HepG2 (cell line): ENCODE data around the gene NCOA5. TPM values are rescaled to one million over a fixed set of nuclear protein-coding genes. Genes with fewer than 3 reads are reported as not detected.

Source experiments
- CHCHD3 ChIP-seq: sonication (generic); formaldehyde crosslinking; IDR thresholded peaks from 2 replicates; pipeline ENCODE4 v1.8.0; 2022; ENCODE audit warnings: mild to moderate bottlenecking, missing genetic modification reagents, moderate library complexity
- DMTF1 ChIP-seq: sonication (generic); formaldehyde crosslinking; IDR thresholded peaks from 2 replicates; pipeline ENCODE4 v1.4.0; 2020; ENCODE audit warnings: mild to moderate bottlenecking, missing genetic modification reagents
- DZIP1 ChIP-seq: sonication (generic); formaldehyde crosslinking; IDR thresholded peaks from 2 replicates; pipeline ENCODE4 v1.5.0; 2020; ENCODE audit warnings: mild to moderate bottlenecking, missing genetic modification reagents
- GABPA ChIP-seq, 2 experiments: IDR thresholded peaks; 2 replicates each; pipeline ENCODE4 v1.6.1; 2011 to 2016; ENCODE audit warnings: low read depth in 2 of 2, low read length in 1 of 2, missing biosample characterization in 1 of 2, missing genetic modification characterization in 1 of 2
- IKZF4 ChIP-seq: sonication (generic); formaldehyde crosslinking; IDR thresholded peaks from 2 replicates; pipeline ENCODE4 v1.5.1; 2020; ENCODE audit warnings: borderline replicate concordance, mild to moderate bottlenecking, low read depth, missing genetic modification reagents; ENCODE audit errors: not compliant biosample characterization
- MED1 ChIP-seq: sonication (generic); formaldehyde crosslinking; IDR thresholded peaks from 2 replicates; pipeline ENCODE4 v1.4.0; 2020; ENCODE audit warnings: missing genetic modification reagents
- PITX1 ChIP-seq: sonication (generic); formaldehyde crosslinking; IDR thresholded peaks from 2 replicates; pipeline ENCODE4 v1.5.1; 2020; ENCODE audit warnings: mild to moderate bottlenecking, missing genetic modification reagents
- POGK ChIP-seq: sonication (generic); formaldehyde crosslinking; conservative IDR thresholded peaks from 2 replicates; pipeline ENCODE4 v1.8.0; 2022; ENCODE audit warnings: mild to moderate bottlenecking, moderate library complexity, missing genetic modification reagents
- RXRA ChIP-seq: sonication (generic); formaldehyde crosslinking; IDR thresholded peaks from 2 replicates; pipeline ENCODE4 v1.5.1; 2020; ENCODE audit warnings: missing genetic modification reagents
- U2AF2 ChIP-seq: fragments of 200-400 bp; formaldehyde crosslinking; IDR thresholded peaks from 2 replicates; pipeline ENCODE4 v1.6.1; 2017; ENCODE audit warnings: low read depth, mild to moderate bottlenecking, low read length
- USF2 ChIP-seq, 2 experiments: sonication (generic) in 1 of 2; formaldehyde crosslinking in 1 of 2; IDR thresholded peaks; 2 replicates each; pipeline versions ENCODE4 v1.5.1 to v1.6.1; 2011 to 2020; ENCODE audit warnings: borderline replicate concordance in 1 of 2, low read depth in 1 of 2, low read length in 1 of 2, mild to moderate bottlenecking in 1 of 2, missing genetic modification reagents in 1 of 2, moderate library complexity in 1 of 2
- XRCC5 ChIP-seq: fragments of 200-400 bp; formaldehyde crosslinking; optimal IDR thresholded peaks from 2 replicates; pipeline ENCODE3; 2017; ENCODE audit warnings: mild to moderate bottlenecking, low read length
- ZKSCAN1 ChIP-seq: fragments of 150-350 bp; IDR thresholded peaks from 2 replicates; pipeline ENCODE4 v1.6.1; 2014; ENCODE audit warnings: low read length
- ZKSCAN8 ChIP-seq: IDR thresholded peaks from 2 replicates; pipeline ENCODE4 v1.6.1; 2016; ENCODE audit warnings: borderline replicate concordance, missing genetic modification reagents, missing compliant biosample characterization
- ZNF275 ChIP-seq: sonication (generic); formaldehyde crosslinking; IDR thresholded peaks from 2 replicates; pipeline ENCODE4 v1.8.0; 2022; ENCODE audit warnings: missing genetic modification reagents, mild to moderate bottlenecking, inconsistent platforms, borderline replicate concordance
- ZNF296 ChIP-seq: sonication (generic); formaldehyde crosslinking; conservative IDR thresholded peaks from 2 replicates; pipeline ENCODE4 v1.5.0; 2020; ENCODE audit warnings: mild to moderate bottlenecking, missing genetic modification reagents
- ZNF446 ChIP-seq: sonication (generic); formaldehyde crosslinking; IDR thresholded peaks from 2 replicates; pipeline ENCODE4 v1.5.0; 2020; ENCODE audit warnings: mild to moderate bottlenecking, missing genetic modification reagents
- ZNF790 ChIP-seq: sonication (generic); formaldehyde crosslinking; IDR thresholded peaks from 2 replicates; pipeline ENCODE4 v1.8.0; 2022; ENCODE audit warnings: missing genetic modification reagents, mild to moderate bottlenecking, borderline replicate concordance
- polyA plus RNA-seq, 8 experiments: library from polyadenylated mRNA; depleted of rRNA in 3 of 8; stranded (reverse) in 7 of 8; unstranded in 1 of 8; fragments of >200 nt; fragmentation: Illumina TruSeq in 4 of 8; extraction: Trizol in 4 of 8; gene quantifications; 2 replicates each; pipeline versions ENCODE4 v1.2.1 to v1.2.3, GENCODE V29; 2011 to 2016; ENCODE audit warnings: low read depth in 4 of 8, missing spikeins in 1 of 8, mixed read lengths in 1 of 8; ENCODE audit not compliant: insufficient read depth in 1 of 8
- total RNA-seq, 5 experiments: library from RNA; depleted of rRNA; stranded (reverse); fragments of >200 nt; fragmentation: Illumina TruSeq; extraction: Trizol; gene quantifications; 2 replicates each; pipeline ENCODE4 v1.2.3, GENCODE V29; 2016; ENCODE audit warnings: low read depth in 1 of 5

The NCOA5 gene
- total and polyA plus RNA-seq, 2 of the 13 experiments (the other 11 are each of a cell fraction or from before 2014, with no cell fraction given), result 16.5 to 28.4 TPM

GRCh38 chr20:46013829-46014516 lies 75.8 kb downstream of the NCOA5 start (continued):
- TF ChIP-seq ZNF275 (CRISPR knock-in tag), result no peak
- peak; percentile 25 for TF ChIP-seq RXRA (CRISPR knock-in tag)
- TF ChIP-seq PITX1 (CRISPR knock-in tag), result no peak; the same call in 1 of the 2 replicates
- no peak for TF ChIP-seq U2AF2
- no peak for TF ChIP-seq USF2 (IDR thresholded peaks at IDR 0.05; ENCODE audit: low read depth, low read length)
- no peak for TF ChIP-seq USF2 (CRISPR knock-in tag; IDR thresholded peaks at IDR 0.05; ENCODE audit: borderline replicate concordance)
- no peak for TF ChIP-seq ZNF790
- TF ChIP-seq ZNF296 (CRISPR knock-in tag), result no peak
- no peak for TF ChIP-seq ZKSCAN1
- 0 out of 2 replicates have a peak, but pooled peaks have one; percentile 21 for TF ChIP-seq CHCHD3 (CRISPR knock-in tag)
- TF ChIP-seq DZIP1 (CRISPR knock-in tag), result no peak
- peak; percentile 65 for TF ChIP-seq IKZF4
- peak; percentile 60; the same call in 1 of the 2 replicates for TF ChIP-seq POGK (CRISPR knock-in tag)
- no peak for TF ChIP-seq ZNF446
- TF ChIP-seq ZKSCAN8, result no peak
- peak; percentile 35; the same call in 1 of the 2 replicates for TF ChIP-seq MED1
- peak; percentile 49 for TF ChIP-seq GABPA (IDR thresholded peaks at IDR 0.05; ENCODE audit: low read depth, low read length)
- no peak for TF ChIP-seq GABPA (CRISPR knock-in tag; IDR thresholded peaks at IDR 0.05; ENCODE audit: low read depth)
- TF ChIP-seq XRCC5, result peak; percentile 95
- no peak for TF ChIP-seq DMTF1 (CRISPR knock-in tag)
